Adrenal gland (tissue), 5 donors: ENCODE measurements around the gene DEPP1.

Experiments
- CTCF ChIP-seq, 6 experiments: fragments of 450-650 bp in 4 of 6; fragments of 200-600 bp in 2 of 6; sonication (generic) in 1 of 6; IDR thresholded peaks; 1 replicate in 5 of 6; 2 replicates in 1 of 6; pipeline versions ENCODE4 v1.5.1 to v1.8.0; 2016 to 2021; ENCODE audit warnings: antibody characterized with exemption in 6 of 6, mild to moderate bottlenecking in 2 of 6, moderate library complexity in 1 of 6
- POLR2A ChIP-seq, 2 donors: fragments of 450-650 bp; IDR thresholded peaks; one replicate each; pipeline ENCODE4 v1.6.1; 2017; ENCODE audit warnings: antibody characterized with exemption in 2 of 2, mild to moderate bottlenecking in 2 of 2, moderate library complexity in 1 of 2
- donor health status: DM: no; HTN: no; CAD: no.

DNA sequence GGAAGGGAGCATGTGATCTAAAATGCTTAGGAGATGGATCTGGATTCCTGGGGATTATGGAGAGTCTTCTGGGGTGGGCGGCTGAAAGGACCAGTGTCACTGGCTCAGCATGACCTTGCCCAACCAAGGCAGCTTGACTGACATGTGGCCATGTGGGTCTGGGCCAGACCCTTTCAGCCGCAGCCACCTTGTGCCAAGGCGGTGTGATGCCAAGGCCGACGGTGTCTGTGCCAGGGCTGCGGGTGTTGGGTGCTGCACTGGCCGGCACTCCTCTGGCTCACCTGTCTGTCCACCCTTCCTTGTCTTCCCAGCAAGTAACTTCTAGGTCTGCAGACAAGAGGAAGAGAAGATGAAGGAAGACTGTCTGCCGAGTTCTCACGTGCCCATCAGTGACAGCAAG, 8.8 kb downstream of the DEPP1 start:
- TF ChIP-seq CTCF (IDR thresholded peaks at IDR 0.05) (no peak), POLR2A (IDR thresholded peaks at IDR 0.05) (no peak)
